Erythroblast (primary cell): Measurements from ENCODE around the gene MAGEA9.

Source experiments
- GATA1 ChIP-seq: IDR thresholded peaks from 2 replicates; pipeline ENCODE4 v1.6.1; 2011; ENCODE audit warnings: low read depth, mild to moderate bottlenecking, control low read depth, low read length, moderate library complexity
- POLR2A ChIP-seq: IDR thresholded peaks from 2 replicates; pipeline ENCODE4 v1.6.1; 2011; ENCODE audit warnings: mild to moderate bottlenecking, low read length

DNA sequence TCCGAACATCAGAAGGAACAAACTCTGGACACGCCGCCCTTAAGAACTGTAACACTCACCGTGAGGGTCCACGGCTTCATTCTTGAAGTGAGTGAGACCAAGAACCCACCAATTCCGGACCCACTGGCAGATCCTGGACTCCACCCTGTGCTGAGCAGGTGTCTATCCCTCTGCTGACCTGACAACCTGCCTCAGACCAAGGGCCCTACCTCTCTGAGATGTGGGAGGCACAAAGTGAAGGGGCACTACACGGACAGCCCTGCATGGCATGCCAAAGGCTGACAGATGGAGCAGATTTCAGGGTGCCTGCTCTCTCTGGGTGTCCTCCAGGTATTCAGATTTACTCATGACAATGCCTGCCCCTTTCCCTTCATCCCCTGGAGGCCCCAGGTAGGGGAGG is 21.9 kb upstream of the MAGEA9 start:
- no peak for TF ChIP-seq POLR2A
- TF ChIP-seq GATA1, result no peak
